GM12878 (cell line): ENCODE measurements around the gene SUMF2. TPM values are rescaled to one million over a fixed set of nuclear protein-coding genes. Genes with fewer than 3 reads are reported as not detected.

ENCODE experiments used
- ATAC-seq: fragments of 200-7000 bp; cut with Tn5 transposase; 3 replicates; pipeline ENCODE4 v1.9.1; 2020; ENCODE audit warnings: mild to moderate bottlenecking, moderate library complexity
- BruUV-seq: library from RNA; stranded (reverse); fragments of 400-500 nt; replicated peaks from 2 replicates; lab custom pipeline; 2021; lab: Mats Ljungman, UMichigan
- CTCF ChIA-PET: fragments of 300-600 bp; sonication (Branson Sonifier 250); formaldehyde crosslinking; extraction: SDS; loops from one replicate; lab custom pipeline; 2021; ENCODE audit warnings: inconsistent platforms; lab: Yijun Ruan, JAX
- POLR2A ChIA-PET: fragments of 350-600 bp; formaldehyde crosslinking; extraction: SDS; loops from one replicate; lab custom pipeline; 2021; ENCODE audit warnings: inconsistent platforms; lab: Charles Lee
- RAD21 ChIA-PET: fragments of 300-600 bp; sonication (Branson Sonifier 250); formaldehyde crosslinking; loops from one replicate; lab custom pipeline; 2023; ENCODE audit warnings: antibody characterized with exemption; ENCODE audit not compliant: unreplicated experiment; lab: Charles Lee
- SMC1A ChIA-PET: fragments of 300-600 bp; sonication (Branson Sonifier 250); formaldehyde crosslinking; loops from one replicate; lab custom pipeline; 2023; ENCODE audit not compliant: unreplicated experiment, uncharacterized antibody; lab: Charles Lee
- DNase-seq: peaks from one replicate; pipeline ENCODE4 v3.0.0-alpha.2; 2011; ENCODE audit warnings: low read depth, low spot score
- FAIRE-seq: peaks from 3 replicates; lab custom pipeline; 2011; peaks lifted over from hg19 to GRCh38; lab: Jason Lieb, UNC
- H2AFZ ChIP-seq: 2 replicates; pipeline ENCODE4 v1.6.0; 2011; ENCODE audit warnings: low read depth, low read length, control low read depth; ENCODE audit not compliant: control insufficient read depth
- H3K27ac ChIP-seq: 2 replicates; pipeline ENCODE4 v1.5.1; 2011; ENCODE audit warnings: control low read depth; ENCODE audit not compliant: control insufficient read depth, insufficient read depth
- H3K27me3 ChIP-seq, 2 experiments: replicated peaks in 1 of 2; 2 replicates each; pipeline versions ENCODE4 v1.6.0 to v1.6.1; 2011; ENCODE audit warnings: low read length in 1 of 2; ENCODE audit not compliant: control insufficient read depth in 2 of 2, insufficient read depth in 2 of 2
- H3K36me3 ChIP-seq, 2 experiments: 2 replicates each; pipeline ENCODE4 v1.5.1; 2011; ENCODE audit warnings: low read length in 1 of 2; ENCODE audit not compliant: control insufficient read depth in 2 of 2, insufficient read depth in 2 of 2
- H3K4me1 ChIP-seq: 2 replicates; pipeline ENCODE4 v1.6.1; 2011; ENCODE audit warnings: mild to moderate bottlenecking, low read length, moderate library complexity, mixed read lengths; ENCODE audit not compliant: control insufficient read depth, insufficient read depth
- H3K4me2 ChIP-seq: 2 replicates; pipeline ENCODE4 v1.6.0; 2011; ENCODE audit warnings: control low read depth; ENCODE audit not compliant: control insufficient read depth, insufficient read depth
- H3K4me3 ChIP-seq: fragments of 200-600 bp; sonication (generic); 2 replicates; pipeline ENCODE4 v1.5.1; 2016
- H3K79me2 ChIP-seq: 2 replicates; pipeline ENCODE4 v1.6.0; 2011; ENCODE audit warnings: low read length; ENCODE audit not compliant: control insufficient read depth, insufficient read depth
- H3K9ac ChIP-seq: 2 replicates; pipeline ENCODE4 v1.8.0; 2011; ENCODE audit warnings: low read length, control low read depth, mixed read lengths; ENCODE audit not compliant: control insufficient read depth, insufficient read depth
- H3K9me3 ChIP-seq: replicated peaks from 3 replicates; pipeline ENCODE4 v1.5.1; 2011; ENCODE audit warnings: mild to moderate bottlenecking, low read length; ENCODE audit not compliant: control insufficient read depth, insufficient read depth
- H4K20me1 ChIP-seq: 2 replicates; pipeline ENCODE4 v1.6.0; 2011; ENCODE audit not compliant: control insufficient read depth, insufficient read depth
- CBX5 ChIP-seq: sonication (generic); IDR thresholded peaks from 2 replicates; pipeline ENCODE4 v1.6.1; 2016; ENCODE audit warnings: low read depth, moderate library complexity, mild to moderate bottlenecking, inconsistent platforms
- E4F1 ChIP-seq: fragments of 450-650 bp; IDR thresholded peaks from 2 replicates; pipeline ENCODE4 v1.6.1; 2018; ENCODE audit warnings: borderline replicate concordance, mild to moderate bottlenecking; ENCODE audit not compliant: partially characterized antibody
- IKZF1 ChIP-seq: fragments of 450-650 bp; conservative IDR thresholded peaks from 2 replicates; pipeline ENCODE4 v1.6.1; 2017; ENCODE audit warnings: antibody characterized with exemption, mild to moderate bottlenecking
- PKNOX1 ChIP-seq: fragments of 450-650 bp; IDR thresholded peaks from 2 replicates; pipeline ENCODE4 v1.6.1; 2016; ENCODE audit warnings: mild to moderate bottlenecking
- SMARCA5 ChIP-seq: fragments of 450-650 bp; IDR thresholded peaks from 2 replicates; pipeline ENCODE4 v1.6.1; 2017; ENCODE audit warnings: mild to moderate bottlenecking
- SRF ChIP-seq, 2 experiments: IDR thresholded peaks; 2 replicates each; pipeline ENCODE4 v1.6.1; 2011; ENCODE audit warnings: low read depth in 2 of 2, low read length in 2 of 2, mild to moderate bottlenecking in 1 of 2, moderate library complexity in 1 of 2
- STAT3 ChIP-seq: IDR thresholded peaks from 2 replicates; pipeline ENCODE4 v1.6.1; 2011; ENCODE audit warnings: low read depth, low read length, improper control_type of control experiment
- WGBS: methylation state at CpG from one replicate; pipeline ENCODE4 v1.1.6; 2016; ENCODE audit warnings: low lambda C conversion rate; ENCODE audit not compliant: insufficient replicate concordance, insufficient coverage; ENCODE audit errors: missing lambda C conversion rate; 5-methylcytosine and 5-hydroxymethylcytosine counted together
- in situ Hi-C: fragments of 300-500 bp; cut with MboI; formaldehyde crosslinking; loops from 9 replicates; pipeline ENCODE4 v1.14.3; 2018; ENCODE audit warnings: mixed read lengths
- intact Hi-C: fragments of 100-400 bp; cut with micrococcal nuclease; formaldehyde crosslinking; loops from one replicate; pipeline ENCODE4 v1.14.2; 2022; ENCODE audit not compliant: unreplicated experiment
- polyA plus RNA-seq, 11 experiments: library from polyadenylated mRNA; depleted of rRNA in 4 of 11; unstranded in 6 of 11; stranded (reverse) in 5 of 11; fragments of >200 nt; fragmentation: Nextera tagmentation in 4 of 11; fragmentation: Illumina TruSeq in 1 of 11; extraction: Ambion mirVana in 4 of 11; extraction: Trizol in 1 of 11; gene quantifications; 1 replicate in 1 of 11; 2 replicates in 10 of 11; pipeline versions ENCODE4 v1.2.1 to v1.2.3, GENCODE V29; 2011 to 2016; ENCODE audit warnings: inconsistent platforms in 2 of 11, missing spikeins in 2 of 11, low read depth in 1 of 11
- total RNA-seq, 4 experiments: library from RNA; depleted of rRNA in 3 of 4; stranded (reverse); fragments of >200 nt in 3 of 4; fragmentation: Illumina TruSeq in 1 of 4; extraction: Trizol in 1 of 4; gene quantifications; 2 replicates each; pipeline versions ENCODE4 v1.2.1 to v1.2.3, GENCODE V29; 2013 to 2021
- TF ChIP-seq, protein P1 (sequence below): fragments of 450-650 bp; IDR thresholded peaks from 2 replicates; pipeline ENCODE4 v1.6.1; 2017; ENCODE audit warnings: mild to moderate bottlenecking, moderate library complexity

Gene SUMF2
- total and polyA plus RNA-seq, 10 of the 15 experiments (the other 5 are each of a cell fraction or from before 2014, with no cell fraction given): 39.9 to 106 (median 71.7) TPM

- Histone ChIP-seq H2AFZ (no peak overlapping the region), H3K36me3 (peaks cover 0 to 2% of the 10 kb centered on the region in 2 experiments; a peak in 2 of 4 replicates), H3K27ac (no peak overlapping the region), H4K20me1 (no peaks in the 10 kb centered on the region), H3K9me3 (no peaks in the 10 kb centered on the region), H3K79me2 (no peaks in the 10 kb centered on the region), H3K4me1 (no peaks in the 10 kb centered on the region)
- no TSS peak for BruUV-seq
- FAIRE-seq (no peak), ATAC-seq (no peak), DNase-seq (no peak)
- WGBS: 97% methylated on average over 9 of the region's 9 CpGs
- in situ Hi-C loops: no loop called here
- CTCF ChIA-PET: no interaction called here
- no peak for TF ChIP-seq IKZF1
- TF ChIP-seq, all 136 proteins: peak for 0
- intact Hi-C loops: no loop called here
- Histone ChIP-seq H3K4me2 (no peak overlapping the region), H3K9ac (no peak overlapping the region), H3K27me3 (no peaks in the 10 kb centered on the region), H3K4me3 (no peak overlapping the region)
- ChIA-PET SMC1A (no interaction called here), POLR2A (no interaction called here), RAD21 (no interaction called here)
These were observed 44.6 kb upstream of the SUMF2 start for GRCh38 chr7:56019501-56019900.

DNA sequence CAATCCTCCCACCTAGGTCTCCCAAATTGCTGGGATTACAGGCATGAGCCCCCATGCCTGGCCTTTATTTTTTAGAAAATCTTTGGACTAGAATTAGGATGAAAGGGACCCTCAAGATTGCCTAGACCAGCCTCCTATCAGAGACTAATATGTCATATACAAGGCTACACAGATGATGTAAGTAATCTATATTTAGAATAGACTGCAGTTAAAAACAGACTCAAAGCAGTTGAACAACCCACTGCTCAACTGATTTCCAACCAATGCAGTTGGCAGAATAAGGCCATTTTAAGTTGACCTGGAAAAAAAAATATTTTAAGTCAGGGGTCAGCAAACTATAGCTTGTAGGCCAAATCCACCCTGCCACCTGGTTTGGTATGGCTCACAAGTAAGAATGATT, 40.6 kb upstream of the SUMF2 start:
- Histone ChIP-seq H3K4me1 (no peaks in the 10 kb centered on the region), H2AFZ (no peak overlapping the region), H3K9ac (no peak overlapping the region), H3K79me2 (no peaks in the 10 kb centered on the region), H3K4me3 (no peak overlapping the region), H3K9me3 (no peaks in the 10 kb centered on the region), H3K4me2 (no peak overlapping the region), H3K27me3 (no peaks in the 10 kb centered on the region), H4K20me1 (no peaks in the 10 kb centered on the region), H3K36me3 (peaks cover 0 to 5% of the 10 kb centered on the region in 2 experiments; a peak in 2 of 4 replicates), H3K27ac (no peak overlapping the region)
- CTCF ChIA-PET: no interaction called here
- SMC1A ChIA-PET: no interaction called here
- RAD21 ChIA-PET: no interaction called here
- intact Hi-C loops (no loop called here), in situ Hi-C loops (no loop called here)
- no TSS peak for BruUV-seq
- FAIRE-seq: no peak
- POLR2A ChIA-PET: interaction anchor here (1.2 kb wide), 1 partner anchor 43 kb away, joined by 4 read pairs; no protein-coding TSS in a partner anchor
- ATAC-seq: no peak
- no peak for DNase-seq
- no peak for TF ChIP-seq STAT3
- no peak for TF ChIP-seq E4F1
- TF ChIP-seq SMARCA5: no peak
- TF ChIP-seq PKNOX1: no peak
- TF ChIP-seq CBX5: no peak
- TF ChIP-seq SRF (IDR thresholded peaks at IDR 0.05; ENCODE audit: low read depth in 2 of 2, low read length in 2 of 2): no peak
- TF ChIP-seq, protein P1, sequence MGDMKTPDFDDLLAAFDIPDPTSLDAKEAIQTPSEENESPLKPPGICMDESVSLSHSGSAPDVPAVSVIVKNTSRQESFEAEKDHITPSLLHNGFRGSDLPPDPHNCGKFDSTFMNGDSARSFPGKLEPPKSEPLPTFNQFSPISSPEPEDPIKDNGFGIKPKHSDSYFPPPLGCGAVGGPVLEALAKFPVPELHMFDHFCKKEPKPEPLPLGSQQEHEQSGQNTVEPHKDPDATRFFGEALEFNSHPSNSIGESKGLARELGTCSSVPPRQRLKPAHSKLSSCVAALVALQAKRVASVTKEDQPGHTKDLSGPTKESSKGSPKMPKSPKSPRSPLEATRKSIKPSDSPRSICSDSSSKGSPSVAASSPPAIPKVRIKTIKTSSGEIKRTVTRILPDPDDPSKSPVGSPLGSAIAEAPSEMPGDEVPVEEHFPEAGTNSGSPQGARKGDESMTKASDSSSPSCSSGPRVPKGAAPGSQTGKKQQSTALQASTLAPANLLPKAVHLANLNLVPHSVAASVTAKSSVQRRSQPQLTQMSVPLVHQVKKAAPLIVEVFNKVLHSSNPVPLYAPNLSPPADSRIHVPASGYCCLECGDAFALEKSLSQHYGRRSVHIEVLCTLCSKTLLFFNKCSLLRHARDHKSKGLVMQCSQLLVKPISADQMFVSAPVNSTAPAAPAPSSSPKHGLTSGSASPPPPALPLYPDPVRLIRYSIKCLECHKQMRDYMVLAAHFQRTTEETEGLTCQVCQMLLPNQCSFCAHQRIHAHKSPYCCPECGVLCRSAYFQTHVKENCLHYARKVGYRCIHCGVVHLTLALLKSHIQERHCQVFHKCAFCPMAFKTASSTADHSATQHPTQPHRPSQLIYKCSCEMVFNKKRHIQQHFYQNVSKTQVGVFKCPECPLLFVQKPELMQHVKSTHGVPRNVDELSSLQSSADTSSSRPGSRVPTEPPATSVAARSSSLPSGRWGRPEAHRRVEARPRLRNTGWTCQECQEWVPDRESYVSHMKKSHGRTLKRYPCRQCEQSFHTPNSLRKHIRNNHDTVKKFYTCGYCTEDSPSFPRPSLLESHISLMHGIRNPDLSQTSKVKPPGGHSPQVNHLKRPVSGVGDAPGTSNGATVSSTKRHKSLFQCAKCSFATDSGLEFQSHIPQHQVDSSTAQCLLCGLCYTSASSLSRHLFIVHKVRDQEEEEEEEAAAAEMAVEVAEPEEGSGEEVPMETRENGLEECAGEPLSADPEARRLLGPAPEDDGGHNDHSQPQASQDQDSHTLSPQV: no peak
